SK-N-SH treated with all-trans-retinoic acid at 6 μM for 48 hours (cell line): ENCODE results near the gene SPN.

Experiments
- ATAC-seq: fragments of 200-7000 bp; cut with Tn5 transposase; 3 replicates; pipeline ENCODE4 v1.9.1; 2020; ENCODE audit warnings: mild to moderate bottlenecking, moderate library complexity
- ARNTL ChIP-seq: fragments of 450-650 bp; formaldehyde crosslinking; IDR thresholded peaks from 2 replicates; pipeline ENCODE4 v1.5.0; 2020; ENCODE audit warnings: low read depth, mild to moderate bottlenecking, moderate library complexity, borderline replicate concordance
- BACH2 ChIP-seq: fragments of 250-450 bp; sonication (Bioruptor Pico); IDR thresholded peaks from 2 replicates; pipeline ENCODE4 v1.9.0; 2021; ENCODE audit warnings: mild to moderate bottlenecking, borderline replicate concordance
- CREB5 ChIP-seq: fragments of 250-450 bp; sonication (Bioruptor Pico); IDR thresholded peaks from 2 replicates; pipeline ENCODE4 v1.5.1; 2020; ENCODE audit warnings: low read depth, mild to moderate bottlenecking, moderate library complexity
- CSDC2 ChIP-seq: fragments of 250-450 bp; sonication (Bioruptor Pico); IDR thresholded peaks from 2 replicates; pipeline ENCODE4 v1.5.0; 2020; ENCODE audit warnings: mild to moderate bottlenecking, moderate library complexity
- CSRNP3 ChIP-seq: fragments of 250-450 bp; sonication (Bioruptor Pico); IDR thresholded peaks from 2 replicates; pipeline ENCODE4 v1.5.1; 2021; ENCODE audit warnings: mild to moderate bottlenecking, moderate library complexity
- GLIS3 ChIP-seq: fragments of 250-450 bp; sonication (Bioruptor Pico); IDR thresholded peaks from 2 replicates; pipeline ENCODE4 v1.5.0; 2020; ENCODE audit warnings: mild to moderate bottlenecking, moderate library complexity
- ISL1 ChIP-seq: fragments of 250-450 bp; sonication (Bioruptor Pico); IDR thresholded peaks from 2 replicates; pipeline ENCODE4 v2.1.2; 2022; ENCODE audit warnings: mild to moderate bottlenecking, moderate library complexity
- PATZ1 ChIP-seq: fragments of 250-450 bp; sonication (Bioruptor Pico); IDR thresholded peaks from 2 replicates; pipeline ENCODE4 v1.8.0; 2020; ENCODE audit warnings: mild to moderate bottlenecking, moderate library complexity, borderline replicate concordance
- POU6F1 ChIP-seq: fragments of 250-450 bp; sonication (Bioruptor Pico); IDR thresholded peaks from 2 replicates; pipeline ENCODE4 v1.8.0; 2021; ENCODE audit warnings: low read depth, mild to moderate bottlenecking, moderate library complexity, borderline replicate concordance
- PPARA ChIP-seq: fragments of 250-450 bp; sonication (Bioruptor Pico); IDR thresholded peaks from 2 replicates; pipeline ENCODE4 v1.5.0; 2020; ENCODE audit warnings: mild to moderate bottlenecking, borderline replicate concordance
- RARB ChIP-seq: fragments of 250-450 bp; sonication (Bioruptor Pico); IDR thresholded peaks from 2 replicates; pipeline ENCODE4 v1.8.0; 2021; ENCODE audit warnings: mild to moderate bottlenecking, moderate library complexity
- SNAI2 ChIP-seq: fragments of 250-450 bp; sonication (Bioruptor Pico); IDR thresholded peaks from 2 replicates; pipeline ENCODE4 v1.5.0; 2020; ENCODE audit warnings: mild to moderate bottlenecking, moderate library complexity
- TCF4 ChIP-seq: fragments of 250-450 bp; sonication (Bioruptor Pico); IDR thresholded peaks from 2 replicates; pipeline ENCODE4 v1.8.0; 2021; ENCODE audit warnings: mild to moderate bottlenecking, moderate library complexity, borderline replicate concordance
- TOX ChIP-seq: fragments of 250-450 bp; sonication (Bioruptor Pico); IDR thresholded peaks from 2 replicates; pipeline ENCODE4 v1.8.0; 2021; ENCODE audit warnings: mild to moderate bottlenecking, moderate library complexity, borderline replicate concordance
- TSHZ2 ChIP-seq: fragments of 250-450 bp; sonication (Bioruptor Pico); IDR thresholded peaks from 2 replicates; pipeline ENCODE4 v1.5.0; 2020; ENCODE audit warnings: mild to moderate bottlenecking, moderate library complexity
- ZC3H10 ChIP-seq: fragments of 250-450 bp; sonication (Bioruptor Pico); IDR thresholded peaks from 2 replicates; pipeline ENCODE4 v1.5.1; 2021; ENCODE audit warnings: mild to moderate bottlenecking, moderate library complexity
- ZNF565 ChIP-seq: fragments of 450-650 bp; formaldehyde crosslinking; conservative IDR thresholded peaks from 2 replicates; pipeline ENCODE4 v1.5.0; 2020; ENCODE audit warnings: low read depth, mild to moderate bottlenecking, moderate library complexity
- ZNF70 ChIP-seq: fragments of 450-650 bp; formaldehyde crosslinking; IDR thresholded peaks from 2 replicates; pipeline ENCODE4 v1.5.0; 2020; ENCODE audit warnings: mild to moderate bottlenecking, moderate library complexity

The SPN gene

GRCh38 chr16:29680180-29680598 is 17.1 kb downstream of the SPN start (continued):
- TF ChIP-seq PATZ1 (CRISPR knock-in tag) (no peak), CREB5 (CRISPR knock-in tag) (no peak), GLIS3 (no peak), BACH2 (CRISPR knock-in tag) (no peak), ZNF70 (CRISPR knock-in tag) (no peak), SNAI2 (CRISPR knock-in tag) (no peak), ZNF565 (CRISPR knock-in tag) (no peak), POU6F1 (CRISPR knock-in tag) (no peak), RARB (no peak), CSDC2 (CRISPR knock-in tag) (no peak)

- TF ChIP-seq TSHZ2 (CRISPR knock-in tag) = no peak
- TF ChIP-seq ZC3H10 (CRISPR knock-in tag) = no peak
- no peak for TF ChIP-seq TCF4 (CRISPR knock-in tag)
These were observed 20.6 kb downstream of the SPN start for GRCh38 chr16:29683543-29684090.

GRCh38 chr16:29684679-29685078 is 21.6 kb downstream of the SPN start:
- no peak for ATAC-seq
- TF ChIP-seq RARB = no peak
- TF ChIP-seq ARNTL (CRISPR knock-in tag) = no peak
- TF ChIP-seq ISL1 = no peak
- no peak for TF ChIP-seq POU6F1 (CRISPR knock-in tag)
- no peak for TF ChIP-seq BACH2 (CRISPR knock-in tag)

More at GRCh38 chr16:29683543-29684090, 20.6 kb downstream of the SPN start:
- no peak for ATAC-seq

GRCh38 chr16:29686740-29687332 is 23.8 kb downstream of the SPN start:
- TF ChIP-seq SNAI2 (CRISPR knock-in tag) (no peak), TOX (CRISPR knock-in tag) (no peak), PPARA (CRISPR knock-in tag) (no peak), CSDC2 (CRISPR knock-in tag) (no peak), RARB (no peak), CSRNP3 (no peak)
- ATAC-seq = no peak
